CD14-positive monocyte (primary cell): ENCODE results near the gene FAM135A. TPM values are rescaled to one million over a fixed set of nuclear protein-coding genes. Genes with fewer than 3 reads are reported as not detected.

ENCODE experiments used
- DNase-seq, 3 donors: peaks; one replicate each; pipeline ENCODE4 v3.0.0-alpha.2; 2011 to 2022
- H2AFZ ChIP-seq: 2 replicates; pipeline ENCODE4 v1.6.0; 2012; ENCODE audit warnings: mild to moderate bottlenecking, low read depth, low read length, inconsistent platforms; ENCODE audit not compliant: insufficient read depth, poor library complexity, severe bottlenecking
- H3K27ac ChIP-seq, 2 donors: 1 replicate in 1 of 2; 2 replicates in 1 of 2; pipeline ENCODE4 v1.5.1; 2012 to 2013; ENCODE audit warnings: low read length in 2 of 2, control low read depth in 1 of 2, inconsistent platforms in 1 of 2, low read depth in 1 of 2, mild to moderate bottlenecking in 1 of 2
- H3K27me3 ChIP-seq, 2 donors: one replicate each; pipeline versions ENCODE4 v1.6.0 to v1.6.1; 2011 to 2013; ENCODE audit warnings: low read length in 2 of 2; ENCODE audit not compliant: control insufficient read depth in 2 of 2, insufficient read depth in 2 of 2
- H3K36me3 ChIP-seq, 2 donors: replicated peaks in 1 of 2; 1 replicate in 1 of 2; 2 replicates in 1 of 2; pipeline versions ENCODE4 v1.5.1 to v1.6.1; 2012 to 2013; ENCODE audit warnings: low read length in 2 of 2, control low read depth in 1 of 2, inconsistent platforms in 1 of 2, mild to moderate bottlenecking in 1 of 2; ENCODE audit not compliant: insufficient read depth in 2 of 2, control insufficient read depth in 1 of 2
- H3K4me1 ChIP-seq, 2 donors: 1 replicate in 1 of 2; 2 replicates in 1 of 2; pipeline versions ENCODE4 v1.5.1 to v1.6.1; 2012 to 2013; ENCODE audit warnings: low read length in 2 of 2, control low read depth in 1 of 2, inconsistent platforms in 1 of 2, mild to moderate bottlenecking in 1 of 2, moderate library complexity in 1 of 2; ENCODE audit not compliant: insufficient read depth in 2 of 2, control insufficient read depth in 1 of 2
- H3K4me2 ChIP-seq: replicated peaks from 2 replicates; pipeline ENCODE3; 2012; ENCODE audit warnings: low read length, moderate library complexity, mild to moderate bottlenecking; ENCODE audit not compliant: poor library complexity, severe bottlenecking; ENCODE audit errors: extremely low read depth
- H3K4me3 ChIP-seq, 3 experiments: fragments of 200-600 bp in 1 of 3; sonication (generic) in 1 of 3; replicated peaks in 1 of 3; 1 replicate in 2 of 3; 2 replicates in 1 of 3; pipeline ENCODE4 v1.5.1; 2011 to 2013; ENCODE audit warnings: low read length in 3 of 3, mild to moderate bottlenecking in 3 of 3, control low read depth in 2 of 3, low read depth in 2 of 3, inconsistent platforms in 1 of 3, moderate library complexity in 1 of 3
- H3K79me2 ChIP-seq: 2 replicates; pipeline ENCODE4 v1.6.0; 2012; ENCODE audit warnings: mild to moderate bottlenecking, control low read depth, inconsistent platforms, low read length, moderate library complexity; ENCODE audit not compliant: insufficient read depth
- H3K9ac ChIP-seq: 2 replicates; pipeline ENCODE4 v1.6.0; 2017; ENCODE audit warnings: low read length, mild to moderate bottlenecking; ENCODE audit not compliant: insufficient read depth, poor library complexity, severe bottlenecking
- H3K9me3 ChIP-seq, 2 donors: replicated peaks in 1 of 2; 1 replicate in 1 of 2; 2 replicates in 1 of 2; pipeline versions ENCODE4 v1.5.1 to v1.6.1; 2012 to 2013; ENCODE audit warnings: low read length in 2 of 2, control low read depth in 1 of 2; ENCODE audit not compliant: control insufficient read depth in 1 of 2, insufficient read depth in 1 of 2
- H4K20me1 ChIP-seq: 2 replicates; pipeline ENCODE4 v1.6.0; 2012; ENCODE audit warnings: mild to moderate bottlenecking, low read length, control low read depth, moderate library complexity; ENCODE audit not compliant: insufficient read depth
- H3K27ac Mint-ChIP-seq, 7 donors: one replicate each; pipeline ENCODE4 v1.8.0; 2020; ENCODE audit warnings: mild to moderate bottlenecking in 7 of 7, mixed read lengths in 7 of 7, moderate library complexity in 6 of 7, inconsistent platforms in 2 of 7
- H3K27me3 Mint-ChIP-seq, 3 donors: one replicate each; pipeline ENCODE4 v1.8.0; 2021 to 2022; ENCODE audit warnings: low read depth in 3 of 3, mild to moderate bottlenecking in 3 of 3, mixed read lengths in 3 of 3, moderate library complexity in 3 of 3, inconsistent platforms in 1 of 3
- H3K36me3 Mint-ChIP-seq, 2 donors: one replicate each; pipeline ENCODE4 v1.8.0; 2020; ENCODE audit warnings: mixed read lengths in 2 of 2, inconsistent platforms in 1 of 2, mild to moderate bottlenecking in 1 of 2
- H3K4me1 Mint-ChIP-seq: one replicate; pipeline ENCODE4 v1.8.0; 2020; ENCODE audit warnings: mild to moderate bottlenecking, mixed read lengths
- H3K4me3 Mint-ChIP-seq, 2 donors: one replicate each; pipeline ENCODE4 v1.8.0; 2020; ENCODE audit warnings: mild to moderate bottlenecking in 2 of 2, mixed read lengths in 2 of 2, moderate library complexity in 1 of 2
- H3K9me3 Mint-ChIP-seq, 7 donors: one replicate each; pipeline ENCODE4 v1.8.0; 2020 to 2022; ENCODE audit warnings: mixed read lengths in 7 of 7, mild to moderate bottlenecking in 6 of 7, moderate library complexity in 6 of 7, inconsistent platforms in 2 of 7
- CTCF ChIP-seq: fragments of 200-600 bp; IDR thresholded peaks from one replicate; pipeline ENCODE4 v1.8.0; 2022; ENCODE audit warnings: antibody characterized with exemption, mild to moderate bottlenecking
- WGBS: methylation state at CpG from one replicate; pipeline ENCODE4 v1.1.5; 2013; ENCODE audit warnings: missing lambda C conversion rate; ENCODE audit not compliant: insufficient coverage; 5-methylcytosine and 5-hydroxymethylcytosine counted together
- intact Hi-C, 2 donors: fragments of 100-400 bp; cut with micrococcal nuclease; formaldehyde crosslinking; loops; one replicate each; pipeline versions ENCODE4 v1.15.0 to v1.15.1; 2023
- polyA plus RNA-seq, 3 donors: library from polyadenylated mRNA; depleted of rRNA in 1 of 3; unstranded in 2 of 3; stranded (reverse) in 1 of 3; fragments of 300-500 nt in 2 of 3; fragments of >200 nt in 1 of 3; fragmentation: Illumina TruSeq in 2 of 3; gene quantifications; 1 replicate in 2 of 3; 2 replicates in 1 of 3; pipeline ENCODE4 v1.2.3, GENCODE V29; 2012 to 2021

The FAM135A gene
- polyA plus RNA-seq, 3 donors, result 4.1 to 10.3 (median 5.4) TPM

GRCh38 chr6:70592391-70593117 is 179.2 kb downstream of the FAM135A start:
- Mint-ChIP-seq H3K9me3 (peaks cover 0 to 4% (median 2%) of the 10 kb centered on the region in 7 donors), H3K36me3 (peaks cover 14 to 21% of the 10 kb centered on the region in 2 donors), H3K4me3 (no peak overlapping the region), H3K27me3 (peaks cover 0 to 1% (median 0%) of the 10 kb centered on the region in 3 donors), H3K27ac (no peak overlapping the region), H3K4me1 (no peaks in the 10 kb centered on the region)
- no peak overlapping the region for H2AFZ ChIP-seq
- no peak overlapping the region for H3K9ac ChIP-seq
- H3K4me3 ChIP-seq, result no peak overlapping the region
- no peak for TF ChIP-seq CTCF
- no peaks in the 10 kb centered on the region for H3K4me1 ChIP-seq
- H3K36me3 ChIP-seq, result peaks cover 0 to 8% of the 10 kb centered on the region in 2 donors
- intact Hi-C loops, result no loop called here
- no peak for DNase-seq
- no peaks in the 10 kb centered on the region for H3K27me3 ChIP-seq
- no peaks in the 10 kb centered on the region for H4K20me1 ChIP-seq
- no peak overlapping the region for H3K4me2 ChIP-seq
- no peaks in the 10 kb centered on the region for H3K79me2 ChIP-seq
- 85% methylated on average over 4 of the region's 5 CpGs for WGBS
- H3K27ac ChIP-seq, result no peak overlapping the region
- peaks cover 0 to 3% of the 10 kb centered on the region in 2 donors for H3K9me3 ChIP-seq

- peak overlapping the region in 1 of 7 donors; percentile 8 for H3K27ac Mint-ChIP-seq
- peaks cover 0 to 3% of the 10 kb centered on the region in 2 donors for H3K9me3 ChIP-seq
- intact Hi-C loops, result no loop called here
Observed at GRCh38 chr6:70593118-70593486, 179.8 kb downstream of the FAM135A start.

More at GRCh38 chr6:70593118-70593486, 179.8 kb downstream of the FAM135A start:
- Mint-ChIP-seq H3K36me3 (peaks cover 11 to 18% of the 10 kb centered on the region in 2 donors), H3K4me1 (no peaks in the 10 kb centered on the region), H3K4me3 (no peak overlapping the region), H3K9me3 (peaks cover 0 to 4% (median 2%) of the 10 kb centered on the region in 7 donors), H3K27me3 (peaks cover 0 to 1% (median 0%) of the 10 kb centered on the region in 3 donors)
- Histone ChIP-seq H3K4me1 (no peaks in the 10 kb centered on the region), H3K4me2 (no peak overlapping the region), H2AFZ (no peak overlapping the region), H4K20me1 (no peaks in the 10 kb centered on the region), H3K79me2 (no peaks in the 10 kb centered on the region), H3K27me3 (no peaks in the 10 kb centered on the region), H3K4me3 (no peak overlapping the region), H3K27ac (no peak overlapping the region), H3K9ac (no peak overlapping the region), H3K36me3 (peaks cover 0 to 8% of the 10 kb centered on the region in 2 donors)
- DNase-seq, result no peak
- no peak for TF ChIP-seq CTCF
- 100% methylated on average over 3 of the region's 3 CpGs for WGBS
